ENCODE results near the gene STX8. TPM values are rescaled to one million over a fixed set of nuclear protein-coding genes. Genes with fewer than 3 reads are reported as not detected.

STX8 gene
- total RNA-seq, 1 experiment from 2014 or later = 50.3 TPM

DNA sequence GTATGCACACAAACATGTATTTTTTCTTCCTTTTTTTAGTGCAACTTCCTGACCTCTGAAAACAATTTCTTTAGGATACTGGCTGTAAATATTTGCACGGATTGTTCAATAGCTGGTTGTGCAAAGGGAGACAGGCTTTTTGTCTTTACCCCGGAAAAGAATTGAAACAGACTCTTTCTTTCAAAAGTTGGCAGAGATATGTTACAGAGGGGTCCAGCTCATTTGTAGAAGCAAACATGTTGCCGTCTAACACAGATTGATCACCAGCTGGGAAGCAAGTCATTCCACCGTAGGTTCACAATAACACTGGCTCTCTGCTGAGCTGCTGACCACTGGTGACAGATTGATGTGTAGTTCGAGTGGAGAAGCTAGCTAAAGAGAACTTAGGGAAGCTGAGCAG is 130.9 kb downstream of the STX8 start:
- POLR2A ChIA-PET = no interaction called here
- H3K4me3 ChIP-seq (ENCODE audit: low read depth in 2 of 2, low read length in 2 of 2) = no peak overlapping the region
- DNase-seq (ENCODE audit: low read depth, low spot score) = no peak
- CTCF ChIA-PET = no interaction called here
- H3K27me3 ChIP-seq (ENCODE audit: control insufficient read depth, insufficient read depth, low read length) = no peaks in the 10 kb centered on the region
- no TSS peak for BruUV-seq (replicated peaks)
- no peaks in the 10 kb centered on the region for H3K4me1 ChIP-seq (ENCODE audit: control insufficient read depth, insufficient read depth, low read length)
- no peak overlapping the region for H3K27ac ChIP-seq (ENCODE audit: low read length)
- TF ChIP-seq POLR2AphosphoS5 (IDR thresholded peaks at IDR 0.05; ENCODE audit: low read depth, low read length) = no peak
- no peak for TF ChIP-seq SIN3A (IDR thresholded peaks at IDR 0.05; ENCODE audit: borderline replicate concordance, insufficient read depth, low read depth, low read length)
- TF ChIP-seq, protein P1, sequence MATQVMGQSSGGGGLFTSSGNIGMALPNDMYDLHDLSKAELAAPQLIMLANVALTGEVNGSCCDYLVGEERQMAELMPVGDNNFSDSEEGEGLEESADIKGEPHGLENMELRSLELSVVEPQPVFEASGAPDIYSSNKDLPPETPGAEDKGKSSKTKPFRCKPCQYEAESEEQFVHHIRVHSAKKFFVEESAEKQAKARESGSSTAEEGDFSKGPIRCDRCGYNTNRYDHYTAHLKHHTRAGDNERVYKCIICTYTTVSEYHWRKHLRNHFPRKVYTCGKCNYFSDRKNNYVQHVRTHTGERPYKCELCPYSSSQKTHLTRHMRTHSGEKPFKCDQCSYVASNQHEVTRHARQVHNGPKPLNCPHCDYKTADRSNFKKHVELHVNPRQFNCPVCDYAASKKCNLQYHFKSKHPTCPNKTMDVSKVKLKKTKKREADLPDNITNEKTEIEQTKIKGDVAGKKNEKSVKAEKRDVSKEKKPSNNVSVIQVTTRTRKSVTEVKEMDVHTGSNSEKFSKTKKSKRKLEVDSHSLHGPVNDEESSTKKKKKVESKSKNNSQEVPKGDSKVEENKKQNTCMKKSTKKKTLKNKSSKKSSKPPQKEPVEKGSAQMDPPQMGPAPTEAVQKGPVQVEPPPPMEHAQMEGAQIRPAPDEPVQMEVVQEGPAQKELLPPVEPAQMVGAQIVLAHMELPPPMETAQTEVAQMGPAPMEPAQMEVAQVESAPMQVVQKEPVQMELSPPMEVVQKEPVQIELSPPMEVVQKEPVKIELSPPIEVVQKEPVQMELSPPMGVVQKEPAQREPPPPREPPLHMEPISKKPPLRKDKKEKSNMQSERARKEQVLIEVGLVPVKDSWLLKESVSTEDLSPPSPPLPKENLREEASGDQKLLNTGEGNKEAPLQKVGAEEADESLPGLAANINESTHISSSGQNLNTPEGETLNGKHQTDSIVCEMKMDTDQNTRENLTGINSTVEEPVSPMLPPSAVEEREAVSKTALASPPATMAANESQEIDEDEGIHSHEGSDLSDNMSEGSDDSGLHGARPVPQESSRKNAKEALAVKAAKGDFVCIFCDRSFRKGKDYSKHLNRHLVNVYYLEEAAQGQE (IDR thresholded peaks at IDR 0.05; ENCODE audit: insufficient read depth in 1 of 2, low read depth in 2 of 2, low read length in 1 of 2) = no peak
- H3K9me3 ChIP-seq (ENCODE audit: control insufficient read depth, insufficient read depth, low read depth, low read length) = no peaks in the 10 kb centered on the region
- in situ Hi-C loops (cut with HindIII; ENCODE audit: low pct_unique_long_range_greater_than_20kb, low sequenced_read_pairs) = no loop called here
- intact Hi-C loops (cut with micrococcal nuclease; ENCODE audit: unreplicated experiment) = no loop called here
- ATAC-seq = no peak
- H3K36me3 ChIP-seq (ENCODE audit: control insufficient read depth, insufficient read depth, low read length) = no peaks in the 10 kb centered on the region

DNA sequence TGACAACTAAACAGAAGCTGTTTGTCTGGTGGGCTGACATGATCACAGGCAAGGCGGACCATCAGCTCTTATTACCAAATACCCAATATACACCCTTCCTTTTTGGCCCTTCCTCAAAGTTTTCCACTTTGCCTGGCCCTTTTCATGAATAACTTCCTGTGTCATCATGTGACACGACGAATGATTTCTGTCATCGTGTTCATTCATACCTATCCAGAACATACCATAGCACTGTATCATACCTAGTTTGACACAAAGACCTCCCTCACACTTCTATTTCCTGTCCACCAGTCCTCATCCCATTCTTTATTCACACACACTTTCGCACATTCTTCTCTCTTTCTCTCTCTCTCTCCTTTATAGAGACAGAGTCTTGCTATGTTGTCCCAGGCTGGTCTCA is 131.8 kb downstream of the STX8 start:
- H3K36me3 ChIP-seq (ENCODE audit: control insufficient read depth, insufficient read depth, low read length) = no peaks in the 10 kb centered on the region
- no peaks in the 10 kb centered on the region for H3K9me3 ChIP-seq (ENCODE audit: control insufficient read depth, insufficient read depth, low read depth, low read length)
- in situ Hi-C loops (cut with HindIII; ENCODE audit: low pct_unique_long_range_greater_than_20kb, low sequenced_read_pairs) (no loop called here), intact Hi-C loops (cut with micrococcal nuclease; ENCODE audit: unreplicated experiment) (no loop called here)
- no peak overlapping the region for H3K27ac ChIP-seq (ENCODE audit: low read length)
- TF ChIP-seq TCF7L2 (IDR thresholded peaks at IDR 0.05; ENCODE audit: low read depth, low read length) = no peak
- no peak for TF ChIP-seq POLR2AphosphoS5 (IDR thresholded peaks at IDR 0.05; ENCODE audit: low read depth, low read length)
- TF ChIP-seq, protein P1 (IDR thresholded peaks at IDR 0.05; ENCODE audit: insufficient read depth in 1 of 2, low read depth in 2 of 2, low read length in 1 of 2) = no peak
- no peak for TF ChIP-seq SIN3A (IDR thresholded peaks at IDR 0.05; ENCODE audit: borderline replicate concordance, insufficient read depth, low read depth, low read length)
- TF ChIP-seq, protein P2, sequence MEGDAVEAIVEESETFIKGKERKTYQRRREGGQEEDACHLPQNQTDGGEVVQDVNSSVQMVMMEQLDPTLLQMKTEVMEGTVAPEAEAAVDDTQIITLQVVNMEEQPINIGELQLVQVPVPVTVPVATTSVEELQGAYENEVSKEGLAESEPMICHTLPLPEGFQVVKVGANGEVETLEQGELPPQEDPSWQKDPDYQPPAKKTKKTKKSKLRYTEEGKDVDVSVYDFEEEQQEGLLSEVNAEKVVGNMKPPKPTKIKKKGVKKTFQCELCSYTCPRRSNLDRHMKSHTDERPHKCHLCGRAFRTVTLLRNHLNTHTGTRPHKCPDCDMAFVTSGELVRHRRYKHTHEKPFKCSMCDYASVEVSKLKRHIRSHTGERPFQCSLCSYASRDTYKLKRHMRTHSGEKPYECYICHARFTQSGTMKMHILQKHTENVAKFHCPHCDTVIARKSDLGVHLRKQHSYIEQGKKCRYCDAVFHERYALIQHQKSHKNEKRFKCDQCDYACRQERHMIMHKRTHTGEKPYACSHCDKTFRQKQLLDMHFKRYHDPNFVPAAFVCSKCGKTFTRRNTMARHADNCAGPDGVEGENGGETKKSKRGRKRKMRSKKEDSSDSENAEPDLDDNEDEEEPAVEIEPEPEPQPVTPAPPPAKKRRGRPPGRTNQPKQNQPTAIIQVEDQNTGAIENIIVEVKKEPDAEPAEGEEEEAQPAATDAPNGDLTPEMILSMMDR (IDR thresholded peaks at IDR 0.05) = no peak
- POLR2A ChIA-PET = no interaction called here
- no peak for ATAC-seq
- no peaks in the 10 kb centered on the region for H3K27me3 ChIP-seq (ENCODE audit: control insufficient read depth, insufficient read depth, low read length)
- no TSS peak for BruUV-seq (replicated peaks)
- CTCF ChIA-PET = no interaction called here
- H3K4me3 ChIP-seq (ENCODE audit: low read depth in 2 of 2, low read length in 2 of 2) = no peak overlapping the region
- no peaks in the 10 kb centered on the region for H3K4me1 ChIP-seq (ENCODE audit: control insufficient read depth, insufficient read depth, low read length)
- DNase-seq (ENCODE audit: low read depth, low spot score) = no peak
